ENCODE measurements around the gene HS6ST1. TPM values are rescaled to one million over a fixed set of nuclear protein-coding genes. Genes with fewer than 3 reads are reported as not detected.

Gene HS6ST1
- 10 to 100 TPM; 19.1 to 31.9 TPM for total RNA-seq
- polyA plus RNA-seq, result 10 to 100 TPM; 17.9 to 31.7 TPM

GRCh38 chr2:128318776-128319464, at the start of gene HS6ST1:
Gene HS6ST1, minus strand, starts transcription at chr2:128318868. Its CDS starts 305 bp downstream, at chr2:128318563.
- H3K27ac ChIP-seq (ENCODE audit: low read depth in 1 of 2, low read length in 2 of 2), result peak within 1 kb of the TSS; percentile 54 to 71
- DNase-seq (ENCODE audit: low spot score), result peak; percentile 89
- no peaks in the 10 kb centered on the region for H3K27me3 ChIP-seq (ENCODE audit: control insufficient read depth in 4 of 4, insufficient read depth in 4 of 4, low read length in 3 of 4)
- peak within 1 kb of the TSS; percentile 49 to 91 (median 76) for H3K4me3 ChIP-seq (ENCODE audit: low read depth in 1 of 3, low read length in 3 of 3)
- WGBS, result 3% methylated on average over 84 of the region's 84 CpGs
- no peaks in the 10 kb centered on the region for H3K9me3 ChIP-seq (ENCODE audit: control insufficient read depth in 4 of 4, low read length in 3 of 4)
- peaks cover 20 to 46% (median 39%) of the 10 kb centered on the region in 4 donors for H3K4me1 ChIP-seq (ENCODE audit: control insufficient read depth in 4 of 4, insufficient read depth in 4 of 4, low read length in 3 of 4)
- peak within 1 kb of the TSS; percentile 49 to 56 for H3K9ac ChIP-seq (ENCODE audit: low read depth in 1 of 2, low read length in 2 of 2)
- H3K36me3 ChIP-seq (ENCODE audit: control insufficient read depth in 4 of 4, insufficient read depth in 3 of 4, low read depth in 1 of 4, low read length in 3 of 4), result no peaks in the 10 kb centered on the region
- TF ChIP-seq CTCF (IDR thresholded peaks at IDR 0.05; ENCODE audit: low read depth, low read length, missing input control), result no peak
- TF ChIP-seq FOXA2 (IDR thresholded peaks at IDR 0.05), result no peak
- no peak for TF ChIP-seq RXRA (IDR thresholded peaks at IDR 0.05)
- no peak for TF ChIP-seq HNF4A (conservative IDR thresholded peaks at IDR 0.05)
- TF ChIP-seq TAF1 (conservative IDR thresholded peaks at IDR 0.05), result no peak
- no peak for TF ChIP-seq EGR1 (IDR thresholded peaks at IDR 0.05; ENCODE audit: low read depth in 2 of 2)
- no peak for TF ChIP-seq ZBTB33 (IDR thresholded peaks at IDR 0.05)
- TF ChIP-seq SP1 (IDR thresholded peaks at IDR 0.05), result no peak
- TF ChIP-seq HNF4G (IDR thresholded peaks at IDR 0.05), result no peak
- no peak for TF ChIP-seq YY1 (IDR thresholded peaks at IDR 0.05)
- no peak for TF ChIP-seq GABPA (IDR thresholded peaks at IDR 0.05 in 1 of 2, conservative IDR thresholded peaks at IDR 0.05 in 1 of 2)

- 87% methylated on average over 23 of the region's 23 CpGs for WGBS
- no peaks in the 10 kb centered on the region for H3K9me3 ChIP-seq (ENCODE audit: control insufficient read depth in 4 of 4, low read length in 3 of 4)
- no peak overlapping the region for H3K9ac ChIP-seq (ENCODE audit: low read depth in 1 of 2, low read length in 2 of 2)
- TF ChIP-seq SP1 (IDR thresholded peaks at IDR 0.05) (no peak), FOXA1 (IDR thresholded peaks at IDR 0.05) (no peak)
- no peaks in the 10 kb centered on the region for H3K27me3 ChIP-seq (ENCODE audit: control insufficient read depth in 4 of 4, insufficient read depth in 4 of 4, low read length in 3 of 4)
- no peaks in the 10 kb centered on the region for H3K36me3 ChIP-seq (ENCODE audit: control insufficient read depth in 4 of 4, insufficient read depth in 3 of 4, low read depth in 1 of 4, low read length in 3 of 4)
- DNase-seq (ENCODE audit: low spot score), result no peak
- no peaks in the 10 kb centered on the region for H3K4me1 ChIP-seq (ENCODE audit: control insufficient read depth in 4 of 4, insufficient read depth in 4 of 4, low read length in 3 of 4)
- H3K27ac ChIP-seq (ENCODE audit: low read depth in 1 of 2, low read length in 2 of 2), result no peak overlapping the region
- H3K4me3 ChIP-seq (ENCODE audit: low read depth in 1 of 3, low read length in 3 of 3), result no peak overlapping the region
These were observed 49.1 kb upstream of the HS6ST1 start for GRCh38 chr2:128367601-128368359.
